HG03521 (cell line): Measurements from ENCODE around the gene NR3C1.

Source experiments
- ATAC-seq: cut with Tn5 transposase; IDR thresholded peaks from one replicate; pipeline ENCODE4 v1.9.1; 2021; ENCODE audit warnings: mild to moderate bottlenecking, moderate library complexity; ENCODE audit not compliant: unreplicated experiment

NR3C1 gene

GRCh38 chr5:143372187-143372829 lies 31.2 kb downstream of the NR3C1 start:
- no peak for ATAC-seq

- no peak for ATAC-seq
These were observed 33.0 kb downstream of the NR3C1 start for GRCh38 chr5:143370440-143370839.

- no peak for ATAC-seq
These were observed 39.4 kb downstream of the NR3C1 start for GRCh38 chr5:143364061-143364460.

- no peak for ATAC-seq
These were observed 40.7 kb downstream of the NR3C1 start for GRCh38 chr5:143362664-143363227.

- ATAC-seq: no peak
These were observed 42.0 kb downstream of the NR3C1 start for GRCh38 chr5:143361438-143361837.

GRCh38 chr5:143360755-143361154 lies 42.7 kb downstream of the NR3C1 start:
- ATAC-seq: no peak

- no peak for ATAC-seq
These were observed 43.6 kb downstream of the NR3C1 start for GRCh38 chr5:143359869-143360268.

- no peak for ATAC-seq
These were observed 46.5 kb downstream of the NR3C1 start for GRCh38 chr5:143356855-143357583.

GRCh38 chr5:143355710-143356109 lies 47.8 kb downstream of the NR3C1 start:
- no peak for ATAC-seq

GRCh38 chr5:143354025-143354424 lies 49.5 kb downstream of the NR3C1 start:
- no peak for ATAC-seq

- no peak for ATAC-seq
These were observed 50.8 kb downstream of the NR3C1 start for GRCh38 chr5:143352691-143353090.

GRCh38 chr5:143350751-143351602 lies 52.5 kb downstream of the NR3C1 start:
- ATAC-seq: no peak

GRCh38 chr5:143350341-143350740 lies 53.1 kb downstream of the NR3C1 start:
- no peak for ATAC-seq

GRCh38 chr5:143349177-143349576 lies 54.3 kb downstream of the NR3C1 start:
- no peak for ATAC-seq

- no peak for ATAC-seq
These were observed 55.7 kb downstream of the NR3C1 start for GRCh38 chr5:143347698-143348344.

- ATAC-seq: no peak
These were observed 56.4 kb downstream of the NR3C1 start for GRCh38 chr5:143347046-143347445.

GRCh38 chr5:143345671-143346440 lies 57.6 kb downstream of the NR3C1 start:
- ATAC-seq: no peak

GRCh38 chr5:143343042-143343441 lies 60.4 kb downstream of the NR3C1 start:
- ATAC-seq: no peak

- no peak for ATAC-seq
These were observed 60.9 kb downstream of the NR3C1 start for GRCh38 chr5:143342607-143343006.
